Measurements from ENCODE around the gene MARF1.
"Not testable (repeated sequence)": the region's sequence is repeated elsewhere in the genome, so short reads cannot be mapped to it uniquely, and the experiment has no call there.

Gene MARF1

GRCh38 chr16:15597822-15598647 lies 44.9 kb downstream of the MARF1 start:
- no peak for DNase-seq (ENCODE audit: low read depth)

- no peak for DNase-seq (ENCODE audit: low read depth)
Measured at GRCh38 chr16:15597135-15597534, 45.8 kb downstream of the MARF1 start.

- no peak for DNase-seq (ENCODE audit: low read depth)
Measured at GRCh38 chr16:15594711-15595320, 48.1 kb downstream of the MARF1 start.

GRCh38 chr16:15593235-15593634 lies 49.7 kb downstream of the MARF1 start:
- DNase-seq (ENCODE audit: low read depth) = no peak

- DNase-seq (ENCODE audit: low read depth) = no peak
Measured at GRCh38 chr16:15592324-15592723, 50.6 kb downstream of the MARF1 start.

GRCh38 chr16:15587152-15587825 lies 55.7 kb downstream of the MARF1 start:
- DNase-seq (ENCODE audit: low read depth) = no peak

GRCh38 chr16:15586716-15587115 lies 56.2 kb downstream of the MARF1 start:
- no peak for DNase-seq (ENCODE audit: low read depth)

GRCh38 chr16:15585956-15586355 lies 57.0 kb downstream of the MARF1 start:
- no peak for DNase-seq (ENCODE audit: low read depth)

GRCh38 chr16:15583526-15583925 lies 59.4 kb downstream of the MARF1 start:
- DNase-seq (ENCODE audit: low read depth) = no peak

- no peak for DNase-seq (ENCODE audit: low read depth)
Measured at GRCh38 chr16:15581127-15581815, 61.7 kb downstream of the MARF1 start.

- DNase-seq (ENCODE audit: low read depth) = no peak
Measured at GRCh38 chr16:15578824-15579223, 64.1 kb downstream of the MARF1 start.

GRCh38 chr16:15576960-15577958 lies 65.7 kb downstream of the MARF1 start:
- no peak for DNase-seq (ENCODE audit: low read depth)

GRCh38 chr16:15575293-15576049 lies 67.5 kb downstream of the MARF1 start:
- no peak for DNase-seq (ENCODE audit: low read depth)

GRCh38 chr16:15574614-15574948 lies 68.4 kb downstream of the MARF1 start:
- no peak for DNase-seq (ENCODE audit: low read depth)

- not testable (repeated sequence) for DNase-seq (ENCODE audit: low read depth)
Measured at GRCh38 chr16:15573896-15574613, 68.9 kb downstream of the MARF1 start.

- DNase-seq (ENCODE audit: low read depth) = no peak
Measured at GRCh38 chr16:15573274-15573895, 69.6 kb downstream of the MARF1 start.

GRCh38 chr16:15572329-15573001 lies 70.5 kb downstream of the MARF1 start:
- DNase-seq (ENCODE audit: low read depth) = no peak

GRCh38 chr16:15571557-15571956 lies 71.4 kb downstream of the MARF1 start:
- DNase-seq (ENCODE audit: low read depth) = no peak

GRCh38 chr16:15570666-15571065 lies 72.3 kb downstream of the MARF1 start:
- DNase-seq (ENCODE audit: low read depth) = not testable (repeated sequence)

Data from CMK (cell line).